Natural killer cell (primary cell): ENCODE data around the gene VWA8. TPM values are rescaled to one million over a fixed set of nuclear protein-coding genes. Genes with fewer than 3 reads are reported as not detected.

Experiments
- ATAC-seq, 3 donors: fragments of 150-1000 bp in 2 of 3; fragments of 200-7000 bp in 1 of 3; cut with Tn5 transposase; 1 replicate in 1 of 3; 2 replicates in 2 of 3; pipeline ENCODE4 v1.10.0; 2021; ENCODE audit warnings: mild to moderate bottlenecking in 2 of 3, moderate library complexity in 2 of 3
- DNase-seq, 2 donors: peaks; one replicate each; pipeline versions ENCODE4 v3.0.0 to v3.0.0-alpha.2; 2013 to 2021; ENCODE audit warnings: mixed read lengths in 1 of 2
- H3K27ac ChIP-seq: one replicate; pipeline ENCODE4 v1.5.1; 2013; ENCODE audit warnings: mild to moderate bottlenecking, low read length
- H3K27me3 ChIP-seq: one replicate; pipeline ENCODE4 v1.6.1; 2013; ENCODE audit warnings: low read length; ENCODE audit not compliant: control insufficient read depth, insufficient read depth
- H3K36me3 ChIP-seq: one replicate; pipeline ENCODE4 v1.6.1; 2013; ENCODE audit warnings: low read length; ENCODE audit not compliant: control insufficient read depth, insufficient read depth
- H3K4me1 ChIP-seq: one replicate; pipeline ENCODE4 v1.6.1; 2013; ENCODE audit warnings: low read length; ENCODE audit not compliant: control insufficient read depth, insufficient read depth
- H3K4me3 ChIP-seq: one replicate; pipeline ENCODE4 v1.5.1; 2013; ENCODE audit warnings: low read length
- H3K9me3 ChIP-seq: one replicate; pipeline ENCODE4 v1.6.1; 2013; ENCODE audit warnings: low read length; ENCODE audit not compliant: control insufficient read depth, insufficient read depth
- H3K27ac Mint-ChIP-seq, 2 donors: one replicate each; pipeline ENCODE4 v1.8.0; 2022; ENCODE audit warnings: mild to moderate bottlenecking in 2 of 2, mixed read lengths in 2 of 2, moderate library complexity in 1 of 2
- H3K27me3 Mint-ChIP-seq, 2 donors: one replicate each; pipeline ENCODE4 v1.8.0; 2022; ENCODE audit warnings: low read depth in 2 of 2, mixed read lengths in 2 of 2
- H3K36me3 Mint-ChIP-seq: one replicate; pipeline ENCODE4 v1.8.0; 2022; ENCODE audit warnings: mixed read lengths
- H3K4me1 Mint-ChIP-seq, 2 donors: one replicate each; pipeline ENCODE4 v1.8.0; 2022; ENCODE audit warnings: mixed read lengths in 2 of 2
- H3K4me3 Mint-ChIP-seq: one replicate; pipeline ENCODE4 v1.8.0; 2022; ENCODE audit warnings: mild to moderate bottlenecking, moderate library complexity, mixed read lengths
- H3K9me3 Mint-ChIP-seq, 2 donors: one replicate each; pipeline ENCODE4 v1.8.0; 2022; ENCODE audit warnings: mixed read lengths in 2 of 2
- CTCF ChIP-seq: fragments of 200-600 bp; IDR thresholded peaks from one replicate; pipeline ENCODE4 v1.8.0; 2022; ENCODE audit warnings: antibody characterized with exemption
- WGBS: methylation state at CpG from one replicate; pipeline ENCODE4 v1.1.7; 2013; ENCODE audit warnings: missing lambda C conversion rate; ENCODE audit not compliant: insufficient coverage; 5-methylcytosine and 5-hydroxymethylcytosine counted together
- intact Hi-C: fragments of 100-400 bp; cut with micrococcal nuclease; formaldehyde crosslinking; loops from one replicate; pipeline ENCODE4 v1.14.2; 2022
- total RNA-seq, 4 donors: library from RNA; stranded (reverse); fragments of 120-200 nt in 1 of 4; gene quantifications; one replicate each; pipeline versions ENCODE4 v1.2.3 to v1.2.4, GENCODE V29; 2013 to 2022

Gene VWA8
- total RNA-seq, 3 donors from 2014 or later (not counting 1 experiment from before 2014, with no cell fraction given): 21.9 to 27.5 (median 22.6) TPM

- WGBS: 93% methylated on average over 6 of the region's 6 CpGs
- peaks cover 0 to 9% of the 10 kb centered on the region in 2 donors for H3K4me1 Mint-ChIP-seq
- Histone ChIP-seq H3K36me3 (no peaks in the 10 kb centered on the region), H3K4me1 (no peaks in the 10 kb centered on the region), H3K27ac (no peak overlapping the region), H3K9me3 (no peaks in the 10 kb centered on the region), H3K4me3 (no peak overlapping the region), H3K27me3 (no peaks in the 10 kb centered on the region)
- H3K4me3 Mint-ChIP-seq: no peak overlapping the region
- no peak overlapping the region for H3K27ac Mint-ChIP-seq
- no peak for TF ChIP-seq CTCF
- DNase-seq (no peak), ATAC-seq (no peak)
- intact Hi-C loops: no loop called here
- no peaks in the 10 kb centered on the region for H3K36me3 Mint-ChIP-seq
- no peaks in the 10 kb centered on the region for H3K9me3 Mint-ChIP-seq
- H3K27me3 Mint-ChIP-seq: no peaks in the 10 kb centered on the region
These were observed 398.2 kb downstream of the VWA8 start for GRCh38 chr13:41562541-41563178.

- no peaks in the 10 kb centered on the region for H3K4me1 ChIP-seq
- no peak overlapping the region for H3K27ac ChIP-seq
- Mint-ChIP-seq H3K9me3 (no peaks in the 10 kb centered on the region), H3K36me3 (no peaks in the 10 kb centered on the region), H3K4me1 (peaks cover 0 to 9% of the 10 kb centered on the region in 2 donors), H3K27me3 (no peaks in the 10 kb centered on the region), H3K27ac (no peak overlapping the region), H3K4me3 (no peak overlapping the region)
- ATAC-seq (no peak), DNase-seq (no peak)
- H3K4me3 ChIP-seq: no peak overlapping the region
- intact Hi-C loops: no loop called here
- H3K27me3 ChIP-seq: no peaks in the 10 kb centered on the region
- TF ChIP-seq CTCF: no peak
- H3K36me3 ChIP-seq: no peaks in the 10 kb centered on the region
- H3K9me3 ChIP-seq: no peaks in the 10 kb centered on the region
- WGBS: 89% methylated on average over 7 of the region's 7 CpGs
These were observed 398.8 kb downstream of the VWA8 start for GRCh38 chr13:41562083-41562482.

GRCh38 chr13:41561170-41561569, 399.7 kb downstream of the VWA8 start:
- 96% methylated on average over 4 of the region's 4 CpGs for WGBS
- no peak for TF ChIP-seq CTCF
- no peaks in the 10 kb centered on the region for H3K9me3 ChIP-seq
- no peaks in the 10 kb centered on the region for H3K36me3 ChIP-seq
- H3K27ac ChIP-seq: no peak overlapping the region
- Mint-ChIP-seq H3K9me3 (no peaks in the 10 kb centered on the region), H3K27me3 (no peaks in the 10 kb centered on the region), H3K27ac (no peak overlapping the region), H3K4me1 (peaks cover 0 to 9% of the 10 kb centered on the region in 2 donors), H3K36me3 (no peaks in the 10 kb centered on the region), H3K4me3 (no peak overlapping the region)
- DNase-seq: no peak
- no peak for ATAC-seq
- intact Hi-C loops: no loop called here
- no peak overlapping the region for H3K4me3 ChIP-seq
- H3K27me3 ChIP-seq: no peaks in the 10 kb centered on the region
- H3K4me1 ChIP-seq: no peaks in the 10 kb centered on the region
